ENCODE results near the gene LIF.

DNA sequence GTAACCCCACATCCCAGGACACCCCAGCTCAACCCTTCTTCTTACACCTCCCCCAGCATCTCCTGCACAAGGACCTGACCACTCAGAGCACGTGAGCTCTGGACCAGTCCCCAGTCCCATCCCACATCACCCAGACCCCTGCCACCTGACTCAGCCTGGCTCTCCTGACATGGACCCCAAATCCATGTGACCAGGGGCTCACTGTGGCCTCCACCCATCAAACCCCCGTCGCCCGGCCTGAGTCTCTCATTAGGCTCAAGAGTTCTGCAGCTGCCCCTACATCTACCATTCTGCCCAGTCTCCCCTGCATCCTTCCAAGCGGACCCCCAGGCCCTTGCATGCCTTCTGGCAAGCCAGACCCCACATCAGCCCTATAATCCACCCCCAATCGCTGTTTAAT is 1.9 kb upstream of the LIF start:
- no peak for TF ChIP-seq TCF7L2 (IDR thresholded peaks at IDR 0.05; ENCODE audit: borderline replicate concordance, low read depth, low read length)
- TF ChIP-seq, protein P1, sequence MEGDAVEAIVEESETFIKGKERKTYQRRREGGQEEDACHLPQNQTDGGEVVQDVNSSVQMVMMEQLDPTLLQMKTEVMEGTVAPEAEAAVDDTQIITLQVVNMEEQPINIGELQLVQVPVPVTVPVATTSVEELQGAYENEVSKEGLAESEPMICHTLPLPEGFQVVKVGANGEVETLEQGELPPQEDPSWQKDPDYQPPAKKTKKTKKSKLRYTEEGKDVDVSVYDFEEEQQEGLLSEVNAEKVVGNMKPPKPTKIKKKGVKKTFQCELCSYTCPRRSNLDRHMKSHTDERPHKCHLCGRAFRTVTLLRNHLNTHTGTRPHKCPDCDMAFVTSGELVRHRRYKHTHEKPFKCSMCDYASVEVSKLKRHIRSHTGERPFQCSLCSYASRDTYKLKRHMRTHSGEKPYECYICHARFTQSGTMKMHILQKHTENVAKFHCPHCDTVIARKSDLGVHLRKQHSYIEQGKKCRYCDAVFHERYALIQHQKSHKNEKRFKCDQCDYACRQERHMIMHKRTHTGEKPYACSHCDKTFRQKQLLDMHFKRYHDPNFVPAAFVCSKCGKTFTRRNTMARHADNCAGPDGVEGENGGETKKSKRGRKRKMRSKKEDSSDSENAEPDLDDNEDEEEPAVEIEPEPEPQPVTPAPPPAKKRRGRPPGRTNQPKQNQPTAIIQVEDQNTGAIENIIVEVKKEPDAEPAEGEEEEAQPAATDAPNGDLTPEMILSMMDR (tag by site-specific recombination; IDR thresholded peaks at IDR 0.05) = no peak
- no peak for TF ChIP-seq ZBTB8A (tag by site-specific recombination; IDR thresholded peaks at IDR 0.05)
- no peak for TF ChIP-seq GLI4 (tag by site-specific recombination; IDR thresholded peaks at IDR 0.05)
- no peak for TF ChIP-seq ZBTB7A (tag by site-specific recombination; IDR thresholded peaks at IDR 0.05; ENCODE audit: low read depth)
- no peak for TF ChIP-seq ZNF707 (tag by site-specific recombination; IDR thresholded peaks at IDR 0.05)
- TF ChIP-seq, protein P2, sequence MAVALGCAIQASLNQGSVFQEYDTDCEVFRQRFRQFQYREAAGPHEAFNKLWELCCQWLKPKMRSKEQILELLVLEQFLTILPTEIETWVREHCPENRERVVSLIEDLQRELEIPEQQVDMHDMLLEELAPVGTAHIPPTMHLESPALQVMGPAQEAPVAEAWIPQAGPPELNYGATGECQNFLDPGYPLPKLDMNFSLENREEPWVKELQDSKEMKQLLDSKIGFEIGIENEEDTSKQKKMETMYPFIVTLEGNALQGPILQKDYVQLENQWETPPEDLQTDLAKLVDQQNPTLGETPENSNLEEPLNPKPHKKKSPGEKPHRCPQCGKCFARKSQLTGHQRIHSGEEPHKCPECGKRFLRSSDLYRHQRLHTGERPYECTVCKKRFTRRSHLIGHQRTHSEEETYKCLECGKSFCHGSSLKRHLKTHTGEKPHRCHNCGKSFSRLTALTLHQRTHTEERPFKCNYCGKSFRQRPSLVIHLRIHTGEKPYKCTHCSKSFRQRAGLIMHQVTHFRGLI (tag by site-specific recombination; IDR thresholded peaks at IDR 0.05) = no peak
- no peak for TF ChIP-seq PBX3 (CRISPR knock-in tag; IDR thresholded peaks at IDR 0.05)
- TF ChIP-seq ZFP3 (tag by site-specific recombination; IDR thresholded peaks at IDR 0.05; ENCODE audit: low read depth) = no peak

Data from HEK293 (cell line).